ENCODE measurements around the gene HLA-DOA.
A peak's percentile ranks its signal among the peaks of the same experiment; 100 is the strongest.

The HLA-DOA gene

GRCh38 chr6:32984622-32985389, 24.6 kb downstream of the HLA-DOA start (continued):
- TF ChIP-seq ZNF398 (tag by site-specific recombination; IDR thresholded peaks at IDR 0.05) (no peak), SCRT2 (tag by site-specific recombination; IDR thresholded peaks at IDR 0.05) (peak; percentile 81), ZNF629 (tag by site-specific recombination; IDR thresholded peaks at IDR 0.05) (peak; percentile 42), ZNF202 (tag by site-specific recombination; IDR thresholded peaks at IDR 0.05; ENCODE audit: borderline replicate concordance) (no peak), GLI2 (tag by site-specific recombination; IDR thresholded peaks at IDR 0.05; ENCODE audit: borderline replicate concordance, low read depth) (no peak), TCF7L2 (IDR thresholded peaks at IDR 0.05; ENCODE audit: borderline replicate concordance, low read depth, low read length) (no peak), ZNF600 (tag by site-specific recombination; IDR thresholded peaks at IDR 0.05) (peak; percentile 83), ZNF560 (tag by site-specific recombination; IDR thresholded peaks at IDR 0.05; ENCODE audit: borderline replicate concordance) (no peak), ZSCAN4 (tag by site-specific recombination; IDR thresholded peaks at IDR 0.05) (no peak), ZNF677 (tag by site-specific recombination; IDR thresholded peaks at IDR 0.05) (no peak), ZNF610 (tag by site-specific recombination; IDR thresholded peaks at IDR 0.05; ENCODE audit: borderline replicate concordance) (no peak), ZSCAN23 (tag by site-specific recombination; IDR thresholded peaks at IDR 0.05) (no peak), ZNF274 (IDR thresholded peaks at IDR 0.05; ENCODE audit: low read length) (no peak), ZNF274 (tag by site-specific recombination; IDR thresholded peaks at IDR 0.05; ENCODE audit: borderline replicate concordance) (no peak), ZNF140 (tag by site-specific recombination; IDR thresholded peaks at IDR 0.05) (no peak), ZBTB44 (tag by site-specific recombination; IDR thresholded peaks at IDR 0.05) (no peak), ZNF596 (tag by site-specific recombination; IDR thresholded peaks at IDR 0.05) (no peak), ZNF362 (tag by site-specific recombination; IDR thresholded peaks at IDR 0.05) (no peak), ZNF704 (tag by site-specific recombination; IDR thresholded peaks at IDR 0.05) (no peak), ZBTB17 (tag by site-specific recombination; IDR thresholded peaks at IDR 0.05) (peak; percentile 85), ZNF449 (tag by site-specific recombination; IDR thresholded peaks at IDR 0.05) (peak; percentile 15; the same call in 1 of the 2 replicates), ZNF843 (tag by site-specific recombination; IDR thresholded peaks at IDR 0.05) (no peak), ZBTB6 (tag by site-specific recombination; IDR thresholded peaks at IDR 0.05) (no peak), ZNF544 (tag by site-specific recombination; IDR thresholded peaks at IDR 0.05) (no peak), ZNF626 (tag by site-specific recombination; IDR thresholded peaks at IDR 0.05) (no peak), ZNF561 (tag by site-specific recombination; IDR thresholded peaks at IDR 0.05; ENCODE audit: borderline replicate concordance) (peak; percentile 66; the same call in 1 of the 2 replicates), ZNF10 (tag by site-specific recombination; IDR thresholded peaks at IDR 0.05) (no peak), KLF8 (tag by site-specific recombination; IDR thresholded peaks at IDR 0.05) (no peak), ZNF513 (tag by site-specific recombination; IDR thresholded peaks at IDR 0.05) (no peak)
